Measurements from ENCODE around the gene RNU6-1.

The RNU6-1 gene

DNA sequence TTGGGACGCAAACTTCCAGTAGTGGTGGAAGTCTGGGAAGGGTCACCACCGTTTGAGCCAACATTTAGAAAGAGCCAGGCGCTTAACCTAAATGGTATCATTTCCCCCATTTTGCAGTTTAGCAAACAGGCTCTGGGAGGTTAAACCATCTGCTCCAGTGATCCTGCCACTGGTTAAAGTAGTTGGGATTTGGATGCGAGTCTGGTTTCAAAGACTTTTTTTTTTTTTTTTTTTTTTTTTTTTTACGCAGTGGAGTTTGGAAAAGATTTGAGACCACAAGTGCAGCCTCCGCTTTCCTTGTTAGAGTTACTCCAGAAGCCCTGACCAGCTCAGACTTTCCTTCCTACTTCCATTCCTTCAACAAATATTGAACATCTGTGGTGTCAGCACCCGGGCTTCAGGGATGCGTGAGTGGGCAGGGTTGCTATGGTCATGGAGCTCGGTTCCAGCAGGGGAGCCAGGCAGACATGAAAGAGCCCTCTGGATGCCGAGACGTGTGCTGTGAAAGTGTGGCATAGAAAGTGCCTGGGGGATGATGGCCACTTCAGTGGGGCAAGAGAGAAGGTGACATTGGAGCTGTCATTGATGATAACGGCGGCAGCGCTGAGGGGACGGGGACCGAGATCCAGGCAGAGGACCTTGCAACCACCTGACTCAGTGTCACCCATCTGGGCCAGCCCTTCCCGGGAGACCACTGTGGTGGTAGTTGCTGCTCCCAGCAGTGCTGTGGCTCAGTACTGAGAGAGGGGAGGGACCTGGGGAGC is 1.1 kb upstream of the RNU6-1 start:
- Histone ChIP-seq H3K4me3 (ENCODE audit: low read depth, low read length) (peak overlapping the region; percentile 88), H3K4me1 (ENCODE audit: control insufficient read depth, insufficient read depth, low read length) (peaks cover 51% of the 10 kb centered on the region), H3K36me3 (ENCODE audit: control insufficient read depth, insufficient read depth, low read length) (no peaks in the 10 kb centered on the region), H3K9me3 (ENCODE audit: control insufficient read depth, insufficient read depth, low read length) (no peaks in the 10 kb centered on the region), H3K27ac (ENCODE audit: low read depth, low read length) (peak overlapping the region; percentile 78), H3K27me3 (ENCODE audit: control insufficient read depth, insufficient read depth, low read length) (peaks cover 46% of the 10 kb centered on the region), H3K9ac (ENCODE audit: low read depth, low read length) (peak overlapping the region; percentile 80)

DNA sequence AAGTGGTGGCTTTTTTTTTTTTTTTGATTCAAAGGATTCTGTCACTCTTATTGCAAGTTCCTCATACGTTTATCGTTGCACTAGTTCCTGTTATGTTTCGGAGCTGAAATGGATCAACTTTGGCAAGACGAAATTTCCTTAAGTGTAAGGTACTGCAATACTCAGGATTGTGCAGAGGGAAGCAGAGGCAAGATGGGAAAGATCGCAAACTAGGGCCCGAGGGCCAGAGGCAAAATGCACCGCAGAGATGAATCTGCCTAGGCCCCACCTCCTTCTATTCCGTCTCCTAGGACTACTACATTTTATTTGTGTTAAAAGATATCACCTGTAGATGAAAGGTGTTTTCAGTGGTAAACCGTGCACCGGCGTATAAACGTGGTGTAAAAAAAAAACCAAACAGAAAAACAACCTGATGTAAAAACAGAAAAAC is 331 bp downstream of the RNU6-1 start:
- H3K9me3 ChIP-seq (ENCODE audit: control insufficient read depth, insufficient read depth, low read length), result no peaks in the 10 kb centered on the region
- no peaks in the 10 kb centered on the region for H3K36me3 ChIP-seq (ENCODE audit: control insufficient read depth, insufficient read depth, low read length)
- peaks cover 60% of the 10 kb centered on the region for H3K27me3 ChIP-seq (ENCODE audit: control insufficient read depth, insufficient read depth, low read length)
- H3K9ac ChIP-seq (ENCODE audit: low read depth, low read length), result no peak overlapping the region
- H3K4me1 ChIP-seq (ENCODE audit: control insufficient read depth, insufficient read depth, low read length), result peaks cover 48% of the 10 kb centered on the region
- peak overlapping the region; percentile 88 for H3K4me3 ChIP-seq (ENCODE audit: low read depth, low read length)
- peak overlapping the region; percentile 3 for H3K27ac ChIP-seq (ENCODE audit: low read depth, low read length)

DNA sequence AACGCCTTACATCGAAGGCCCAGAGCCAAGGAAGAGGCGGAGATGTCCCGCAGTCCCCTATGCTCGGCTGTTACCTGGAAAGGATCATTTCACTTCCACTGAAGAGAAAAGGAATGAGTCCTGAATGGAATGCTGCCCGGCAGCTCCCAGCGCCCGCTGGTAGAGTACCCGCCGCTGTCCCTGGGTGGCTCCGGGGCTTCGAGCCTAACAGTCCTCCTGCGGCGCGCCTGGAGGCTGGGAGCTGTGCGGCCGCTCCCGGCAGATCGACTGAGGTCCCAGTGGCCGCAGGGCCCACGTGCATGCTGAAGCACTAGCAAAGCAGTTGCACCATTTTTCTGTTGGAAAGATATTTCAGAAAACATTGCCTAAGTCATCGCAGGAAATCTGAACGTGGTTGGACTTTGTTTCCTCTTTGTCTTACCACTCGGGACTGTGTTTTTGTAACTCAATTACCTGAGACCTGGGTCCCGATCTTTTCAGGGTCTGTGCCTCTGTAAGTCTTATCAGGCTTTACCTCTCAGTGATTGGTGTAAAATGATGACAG is 984 bp downstream of the RNU6-1 start:
- H3K9ac ChIP-seq (ENCODE audit: low read depth, low read length), result no peak overlapping the region
- H3K36me3 ChIP-seq (ENCODE audit: control insufficient read depth, insufficient read depth, low read length), result no peaks in the 10 kb centered on the region
- no peaks in the 10 kb centered on the region for H3K9me3 ChIP-seq (ENCODE audit: control insufficient read depth, insufficient read depth, low read length)
- no peak overlapping the region for H3K27ac ChIP-seq (ENCODE audit: low read depth, low read length)
- peak overlapping the region; percentile 88 for H3K4me3 ChIP-seq (ENCODE audit: low read depth, low read length)
- H3K4me1 ChIP-seq (ENCODE audit: control insufficient read depth, insufficient read depth, low read length), result peaks cover 45% of the 10 kb centered on the region
- H3K27me3 ChIP-seq (ENCODE audit: control insufficient read depth, insufficient read depth, low read length), result peaks cover 67% of the 10 kb centered on the region

DNA sequence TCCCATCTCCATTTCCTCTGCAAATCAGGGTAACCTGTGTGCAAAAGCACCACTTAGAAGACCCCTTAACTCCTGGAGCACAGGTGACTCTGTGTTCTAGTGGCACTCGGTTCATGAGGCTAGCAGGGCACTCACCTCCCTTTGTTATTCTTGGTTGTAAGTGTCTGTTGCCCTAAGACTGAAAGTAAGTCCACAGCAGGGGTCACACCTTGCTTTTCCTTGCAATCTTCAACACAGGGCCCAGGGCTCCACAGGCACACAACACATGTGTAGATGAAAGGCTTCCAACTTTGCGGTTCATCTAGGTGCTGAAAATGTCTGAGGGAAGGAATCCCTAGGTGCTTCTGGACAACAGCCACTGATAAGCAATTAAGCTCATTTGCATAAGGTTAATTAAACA is 2.9 kb downstream of the RNU6-1 start:
- Histone ChIP-seq H3K4me1 (ENCODE audit: control insufficient read depth, insufficient read depth, low read length) (peaks cover 49% of the 10 kb centered on the region), H3K9me3 (ENCODE audit: control insufficient read depth, insufficient read depth, low read length) (no peaks in the 10 kb centered on the region), H3K36me3 (ENCODE audit: control insufficient read depth, insufficient read depth, low read length) (no peaks in the 10 kb centered on the region), H3K27ac (ENCODE audit: low read depth, low read length) (no peak overlapping the region), H3K4me3 (ENCODE audit: low read depth, low read length) (no peak overlapping the region), H3K27me3 (ENCODE audit: control insufficient read depth, insufficient read depth, low read length) (peaks cover 86% of the 10 kb centered on the region), H3K9ac (ENCODE audit: low read depth, low read length) (no peak overlapping the region)

DNA sequence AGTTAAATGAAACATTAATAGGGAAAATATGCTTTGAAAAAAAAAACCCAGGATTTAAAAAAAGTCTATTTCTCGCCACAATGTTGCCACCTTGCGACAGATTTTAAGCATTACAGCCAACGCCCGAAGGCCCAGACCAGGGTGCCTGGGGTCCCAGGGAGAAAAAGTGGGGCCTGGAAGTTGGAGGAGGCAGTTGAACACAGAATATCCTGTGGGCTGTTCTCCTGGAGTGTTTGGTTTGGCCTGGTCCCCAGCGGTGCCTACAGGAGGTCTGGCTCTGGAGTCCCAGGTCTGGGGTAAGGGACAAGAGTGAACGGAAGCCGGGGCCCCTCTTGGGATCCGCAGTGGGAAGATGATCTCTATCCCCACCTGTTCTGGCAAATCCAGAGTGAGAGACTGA is 3.4 kb downstream of the RNU6-1 start:
- Histone ChIP-seq H3K27me3 (ENCODE audit: control insufficient read depth, insufficient read depth, low read length) (peaks cover 88% of the 10 kb centered on the region), H3K4me3 (ENCODE audit: low read depth, low read length) (peak overlapping the region; percentile 57), H3K9me3 (ENCODE audit: control insufficient read depth, insufficient read depth, low read length) (no peaks in the 10 kb centered on the region), H3K27ac (ENCODE audit: low read depth, low read length) (no peak overlapping the region), H3K9ac (ENCODE audit: low read depth, low read length) (no peak overlapping the region), H3K36me3 (ENCODE audit: control insufficient read depth, insufficient read depth, low read length) (no peaks in the 10 kb centered on the region), H3K4me1 (ENCODE audit: control insufficient read depth, insufficient read depth, low read length) (peaks cover 46% of the 10 kb centered on the region)

DNA sequence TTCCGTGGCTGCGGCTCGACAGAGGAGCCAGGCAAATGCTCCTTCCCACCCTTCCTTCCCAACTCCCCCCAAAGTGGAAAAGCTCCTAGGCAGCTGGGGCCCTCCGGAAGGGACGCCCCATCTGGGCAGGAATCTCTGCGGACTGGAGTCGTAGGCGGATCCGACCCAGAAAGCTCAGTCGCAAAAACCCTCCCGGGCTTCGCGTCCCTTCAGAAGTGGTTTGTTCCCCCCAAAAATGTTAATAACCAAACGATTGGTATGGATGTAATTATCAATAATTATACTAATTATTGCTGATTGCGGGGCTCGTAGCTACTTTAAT is 3.8 kb downstream of the RNU6-1 start:
- H3K9me3 ChIP-seq (ENCODE audit: control insufficient read depth, insufficient read depth, low read length), result no peaks in the 10 kb centered on the region
- H3K4me3 ChIP-seq (ENCODE audit: low read depth, low read length), result peak overlapping the region; percentile 57
- no peak overlapping the region for H3K27ac ChIP-seq (ENCODE audit: low read depth, low read length)
- peaks cover 88% of the 10 kb centered on the region for H3K27me3 ChIP-seq (ENCODE audit: control insufficient read depth, insufficient read depth, low read length)
- peaks cover 43% of the 10 kb centered on the region for H3K4me1 ChIP-seq (ENCODE audit: control insufficient read depth, insufficient read depth, low read length)
- no peak overlapping the region for H3K9ac ChIP-seq (ENCODE audit: low read depth, low read length)
- no peaks in the 10 kb centered on the region for H3K36me3 ChIP-seq (ENCODE audit: control insufficient read depth, insufficient read depth, low read length)

DNA sequence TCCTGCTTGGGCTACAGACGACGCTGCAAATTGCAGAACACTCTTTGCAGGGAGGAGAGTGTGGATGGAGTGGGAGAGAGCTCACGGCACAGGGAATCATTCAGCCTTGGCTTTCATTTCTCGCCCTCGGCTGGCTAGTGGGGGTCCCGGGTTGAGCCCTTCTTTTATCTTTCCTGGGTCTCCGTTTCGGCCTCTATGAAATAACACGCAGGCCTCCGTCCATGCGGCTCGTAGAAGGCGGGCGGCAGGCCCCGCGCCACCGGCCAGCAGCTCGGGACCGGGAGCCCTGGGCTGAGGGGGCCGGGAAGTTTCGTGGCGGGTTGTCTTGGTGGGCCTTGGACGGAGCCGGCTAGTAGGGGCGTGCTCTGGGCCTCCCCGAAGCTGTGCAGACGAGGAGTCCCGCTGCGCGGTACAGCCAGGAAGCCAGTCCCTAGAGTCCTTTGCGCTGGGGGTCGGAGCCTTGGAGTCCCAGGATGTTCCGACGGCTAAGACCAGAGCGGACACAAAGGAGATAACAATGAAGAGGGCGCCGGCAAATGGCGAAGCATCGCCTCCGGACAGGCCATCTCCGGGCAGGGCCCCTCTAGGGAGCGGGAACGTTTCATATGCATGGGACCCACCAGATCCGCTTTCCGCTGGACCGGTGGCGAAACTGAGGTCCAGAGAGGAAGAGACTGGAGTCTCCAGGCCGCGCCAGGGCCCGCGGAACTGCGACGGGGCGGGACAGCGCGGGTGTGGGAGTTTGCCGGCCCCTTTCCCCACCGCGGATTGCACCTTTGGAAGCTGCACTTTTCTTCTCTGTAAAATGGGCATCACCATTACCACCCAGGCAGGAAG is 4.3 kb downstream of the RNU6-1 start:
- H3K4me1 ChIP-seq (ENCODE audit: control insufficient read depth, insufficient read depth, low read length), result peaks cover 40% of the 10 kb centered on the region
- peak overlapping the region; percentile 57 for H3K4me3 ChIP-seq (ENCODE audit: low read depth, low read length)
- no peaks in the 10 kb centered on the region for H3K9me3 ChIP-seq (ENCODE audit: control insufficient read depth, insufficient read depth, low read length)
- no peaks in the 10 kb centered on the region for H3K36me3 ChIP-seq (ENCODE audit: control insufficient read depth, insufficient read depth, low read length)
- H3K27me3 ChIP-seq (ENCODE audit: control insufficient read depth, insufficient read depth, low read length), result peaks cover 91% of the 10 kb centered on the region
- no peak overlapping the region for H3K27ac ChIP-seq (ENCODE audit: low read depth, low read length)
- H3K9ac ChIP-seq (ENCODE audit: low read depth, low read length), result no peak overlapping the region

DNA sequence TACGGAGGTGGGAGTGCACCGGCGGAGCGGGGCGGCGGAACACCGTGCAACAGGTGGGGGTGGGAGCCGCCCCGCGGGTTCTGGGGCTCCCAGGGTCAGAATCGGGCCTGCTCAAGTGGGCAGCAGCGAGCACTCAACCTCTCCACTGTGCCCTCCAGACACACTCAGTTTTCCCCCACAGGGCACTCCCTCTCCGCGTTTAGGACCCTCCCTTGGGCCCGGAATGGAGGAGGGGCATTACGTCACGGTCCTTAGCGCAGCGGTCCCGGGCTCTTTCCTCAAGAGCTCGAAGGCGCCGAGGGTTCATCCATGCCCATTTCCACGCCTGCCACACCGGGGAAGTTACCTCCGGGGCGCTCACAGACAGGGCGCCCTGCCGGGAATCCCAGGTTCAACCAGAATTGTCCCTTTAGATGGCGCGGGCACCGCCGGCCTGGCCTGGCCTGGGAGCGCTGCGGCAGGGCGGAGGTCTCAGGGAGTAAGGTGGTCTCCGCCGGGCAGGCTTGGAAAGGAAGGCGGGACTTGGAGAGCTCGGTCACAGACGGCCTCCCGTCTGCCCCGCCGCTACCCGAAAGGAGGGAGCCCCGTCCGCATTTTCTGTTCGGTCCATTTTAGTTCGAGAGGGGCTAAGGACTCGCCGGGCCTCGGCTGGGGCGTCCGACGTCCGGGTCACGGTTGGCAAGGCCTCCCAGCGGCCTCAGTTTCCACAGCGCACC is 5.1 kb downstream of the RNU6-1 start:
- Histone ChIP-seq H3K27ac (ENCODE audit: low read depth, low read length) (no peak overlapping the region), H3K9me3 (ENCODE audit: control insufficient read depth, insufficient read depth, low read length) (no peaks in the 10 kb centered on the region), H3K9ac (ENCODE audit: low read depth, low read length) (no peak overlapping the region), H3K4me3 (ENCODE audit: low read depth, low read length) (peak overlapping the region; percentile 57), H3K27me3 (ENCODE audit: control insufficient read depth, insufficient read depth, low read length) (peaks cover 99% of the 10 kb centered on the region), H3K36me3 (ENCODE audit: control insufficient read depth, insufficient read depth, low read length) (no peaks in the 10 kb centered on the region), H3K4me1 (ENCODE audit: control insufficient read depth, insufficient read depth, low read length) (peaks cover 45% of the 10 kb centered on the region)

DNA sequence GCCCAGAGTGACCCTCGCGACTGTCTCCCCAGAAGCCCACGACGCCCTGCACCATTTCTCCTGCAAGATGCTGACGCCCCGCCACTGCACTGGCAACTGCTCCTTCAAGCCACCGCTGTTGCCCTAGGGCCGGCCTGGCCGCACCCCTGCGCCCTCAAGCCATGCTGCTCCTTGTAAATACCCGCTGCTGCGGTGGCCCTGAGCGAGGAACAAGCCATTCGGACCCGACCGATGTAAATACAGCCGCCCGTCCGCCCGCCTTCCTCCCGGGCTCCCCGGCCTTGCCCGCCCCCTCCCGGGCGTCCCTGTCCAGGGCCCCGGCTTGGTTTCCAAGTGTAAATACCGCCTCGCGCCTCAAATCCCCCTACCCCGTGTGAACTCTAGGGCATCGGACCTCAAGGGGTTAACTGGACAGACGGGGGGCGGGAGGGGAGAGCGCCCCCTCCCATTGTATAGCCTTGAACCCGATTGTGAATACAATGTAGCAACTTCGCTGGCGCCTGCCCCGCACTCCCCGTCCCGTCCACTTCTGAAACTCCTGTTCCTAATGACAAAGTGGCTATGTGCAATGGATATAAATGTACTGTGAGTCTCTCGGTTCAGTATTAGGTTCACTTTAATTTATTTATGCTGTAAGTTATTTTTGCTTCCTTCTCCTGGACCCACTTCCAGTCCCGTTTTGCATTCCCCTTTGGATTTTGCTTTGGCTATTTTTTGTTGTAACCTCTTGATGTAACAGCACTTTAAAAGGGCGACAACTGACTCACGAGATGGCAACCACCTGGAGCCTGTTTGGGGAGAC is 5.9 kb downstream of the RNU6-1 start:
- Histone ChIP-seq H3K4me3 (ENCODE audit: low read depth, low read length) (peak overlapping the region; percentile 57), H3K36me3 (ENCODE audit: control insufficient read depth, insufficient read depth, low read length) (no peaks in the 10 kb centered on the region), H3K9me3 (ENCODE audit: control insufficient read depth, insufficient read depth, low read length) (no peaks in the 10 kb centered on the region), H3K4me1 (ENCODE audit: control insufficient read depth, insufficient read depth, low read length) (peaks cover 43% of the 10 kb centered on the region), H3K27ac (ENCODE audit: low read depth, low read length) (no peak overlapping the region), H3K27me3 (ENCODE audit: control insufficient read depth, insufficient read depth, low read length) (peaks cover 100% of the 10 kb centered on the region), H3K9ac (ENCODE audit: low read depth, low read length) (no peak overlapping the region)
